SU-DHL-6 (cell line): ENCODE data around the gene ZNF655.

Source experiments
- H2AFZ ChIP-seq: fragments of 200-600 bp; sonication (generic); 2 replicates; pipeline ENCODE4 v1.6.1; 2014; ENCODE audit warnings: low read depth, mild to moderate bottlenecking, moderate library complexity, mixed read lengths, antibody characterized with exemption, low read length; ENCODE audit not compliant: severe bottlenecking
- H3F3A ChIP-seq: fragments of 200-600 bp; shearing (Covaris generic); 2 replicates; pipeline ENCODE4 v1.6.0; 2016; ENCODE audit warnings: antibody characterized with exemption, mild to moderate bottlenecking; ENCODE audit not compliant: insufficient read depth
- H3K27ac ChIP-seq: fragments of 200-600 bp; sonication (generic); 2 replicates; pipeline ENCODE4 v1.5.1; 2016; ENCODE audit warnings: low read depth, mild to moderate bottlenecking, low read length, moderate library complexity, mixed read lengths
- H3K27me3 ChIP-seq: fragments of 200-600 bp; sonication (generic), shearing (Covaris generic); 2 replicates; pipeline ENCODE4 v1.6.0; 2014; ENCODE audit warnings: mild to moderate bottlenecking, low read length
- H3K36me3 ChIP-seq: fragments of 200-600 bp; sonication (generic); 2 replicates; pipeline ENCODE4 v1.6.1; 2014; ENCODE audit warnings: mild to moderate bottlenecking, low read length, mixed read lengths
- H3K4me2 ChIP-seq: fragments of 300-600, 200-600 bp; shearing (Covaris generic), sonication (generic); 2 replicates; pipeline ENCODE4 v1.6.0; 2014; ENCODE audit warnings: low read length, low read depth, mild to moderate bottlenecking; ENCODE audit not compliant: poor library complexity, severe bottlenecking
- H3K4me3 ChIP-seq: fragments of 200-600 bp; sonication (generic); 2 replicates; pipeline ENCODE4 v1.5.1; 2014; ENCODE audit warnings: antibody characterized with exemption, low read length, mild to moderate bottlenecking, mixed read lengths; ENCODE audit not compliant: insufficient read depth, poor library complexity, severe bottlenecking
- H3K79me2 ChIP-seq: fragments of 200-600 bp; sonication (generic); 2 replicates; pipeline ENCODE4 v1.6.1; 2014; ENCODE audit warnings: mild to moderate bottlenecking, low read length, moderate library complexity; ENCODE audit not compliant: insufficient read depth
- H3K9ac ChIP-seq: fragments of 200-600 bp; sonication (generic); 2 replicates; pipeline ENCODE4 v1.7.0; 2014; ENCODE audit warnings: mild to moderate bottlenecking, low read length
- H3K9me2 ChIP-seq: fragments of 200-600 bp; sonication (generic); replicated peaks from 2 replicates; pipeline ENCODE4 v1.6.1; 2014; ENCODE audit warnings: low read length; ENCODE audit not compliant: insufficient read depth
- H3K9me3 ChIP-seq: fragments of 200-600 bp; sonication (generic); 2 replicates; pipeline ENCODE4 v1.6.1; 2014; ENCODE audit warnings: low read length, mixed read lengths; ENCODE audit not compliant: insufficient read depth
- H4K20me1 ChIP-seq: fragments of 200-600 bp; sonication (generic); 2 replicates; pipeline ENCODE4 v1.6.1; 2014; ENCODE audit warnings: low read depth, mild to moderate bottlenecking, antibody characterized with exemption, low read length, moderate library complexity, mixed read lengths
- CTCF ChIP-seq: fragments of 200-600 bp; sonication (generic); IDR thresholded peaks from one replicate; pipeline ENCODE4 v1.5.1; 2017; ENCODE audit warnings: antibody characterized with exemption, mild to moderate bottlenecking, low read length, moderate library complexity; ENCODE audit not compliant: insufficient read depth, poor library complexity, severe bottlenecking
- EZH2phosphoT487 ChIP-seq: fragments of 200-600 bp; sonication (generic), shearing (Covaris generic); conservative IDR thresholded peaks from 2 replicates; pipeline ENCODE4 v1.6.1; 2018; ENCODE audit warnings: mild to moderate bottlenecking, antibody characterized with exemption, low read length, moderate library complexity, mixed read lengths

Gene ZNF655

GRCh38 chr7:99624484-99624883 is 66.0 kb downstream of the ZNF655 start:
- H3K27ac ChIP-seq = no peak overlapping the region
- no peak overlapping the region for H2AFZ ChIP-seq
- no peaks in the 10 kb centered on the region for H3K79me2 ChIP-seq
- no peak overlapping the region for H3K4me3 ChIP-seq
- H3K4me2 ChIP-seq = no peak overlapping the region
- no peaks in the 10 kb centered on the region for H3F3A ChIP-seq
- no peaks in the 10 kb centered on the region for H3K9me3 ChIP-seq
- no peaks in the 10 kb centered on the region for H3K27me3 ChIP-seq
- TF ChIP-seq CTCF (no peak), EZH2phosphoT487 (no peak)
- H3K9ac ChIP-seq = no peak overlapping the region
- H3K36me3 ChIP-seq = peaks cover 10% of the 10 kb centered on the region
- H3K9me2 ChIP-seq = no peaks in the 10 kb centered on the region
- no peaks in the 10 kb centered on the region for H4K20me1 ChIP-seq

- Histone ChIP-seq H3K4me2 (no peak overlapping the region), H3K4me3 (no peak overlapping the region), H3K79me2 (no peaks in the 10 kb centered on the region), H3K36me3 (peaks cover 10% of the 10 kb centered on the region), H3K9ac (no peak overlapping the region), H2AFZ (no peak overlapping the region), H4K20me1 (no peaks in the 10 kb centered on the region), H3K9me2 (no peaks in the 10 kb centered on the region), H3K27ac (no peak overlapping the region), H3K27me3 (no peaks in the 10 kb centered on the region), H3K9me3 (no peaks in the 10 kb centered on the region), H3F3A (no peaks in the 10 kb centered on the region)
- TF ChIP-seq CTCF (no peak), EZH2phosphoT487 (no peak)
Measured at GRCh38 chr7:99625321-99625720, 66.9 kb downstream of the ZNF655 start.

GRCh38 chr7:99625961-99626360 is 67.5 kb downstream of the ZNF655 start:
- no peak overlapping the region for H3K4me2 ChIP-seq
- H3K4me3 ChIP-seq = no peak overlapping the region
- H2AFZ ChIP-seq = no peak overlapping the region
- no peaks in the 10 kb centered on the region for H3K27me3 ChIP-seq
- no peaks in the 10 kb centered on the region for H3K9me3 ChIP-seq
- TF ChIP-seq CTCF (no peak), EZH2phosphoT487 (no peak)
- no peaks in the 10 kb centered on the region for H3K79me2 ChIP-seq
- no peaks in the 10 kb centered on the region for H4K20me1 ChIP-seq
- H3K36me3 ChIP-seq = peaks cover 10% of the 10 kb centered on the region
- no peaks in the 10 kb centered on the region for H3F3A ChIP-seq
- no peak overlapping the region for H3K27ac ChIP-seq
- no peak overlapping the region for H3K9ac ChIP-seq
- no peaks in the 10 kb centered on the region for H3K9me2 ChIP-seq
